HG02885 (cell line): ENCODE measurements around the gene EGFR.
"Not testable (repeated sequence)": the region's sequence is repeated elsewhere in the genome, so short reads cannot be mapped to it uniquely, and the experiment has no call there.

Source experiments
- ATAC-seq: cut with Tn5 transposase; IDR thresholded peaks from one replicate; pipeline ENCODE4 v1.9.1; 2021; ENCODE audit warnings: mild to moderate bottlenecking; ENCODE audit not compliant: unreplicated experiment, poor library complexity

EGFR gene

GRCh38 chr7:55156919-55157763, 138.3 kb downstream of the EGFR start:
- ATAC-seq, result no peak

- no peak for ATAC-seq
Observed at GRCh38 chr7:55157764-55158105, 138.9 kb downstream of the EGFR start.

GRCh38 chr7:55158541-55159382, 139.9 kb downstream of the EGFR start:
- ATAC-seq, result no peak

GRCh38 chr7:55160539-55160938, 141.7 kb downstream of the EGFR start:
- ATAC-seq, result no peak

- no peak for ATAC-seq
Observed at GRCh38 chr7:55161154-55161687, 142.4 kb downstream of the EGFR start.

- ATAC-seq, result no peak
Observed at GRCh38 chr7:55162476-55162875, 143.7 kb downstream of the EGFR start.

- no peak for ATAC-seq
Observed at GRCh38 chr7:55163733-55164132, 144.9 kb downstream of the EGFR start.

GRCh38 chr7:55164527-55164926, 145.7 kb downstream of the EGFR start:
- no peak for ATAC-seq

- ATAC-seq, result no peak
Observed at GRCh38 chr7:55165176-55165861, 146.5 kb downstream of the EGFR start.

GRCh38 chr7:55167296-55167695, 148.5 kb downstream of the EGFR start:
- not testable (repeated sequence) for ATAC-seq

GRCh38 chr7:55170335-55171069, 151.7 kb downstream of the EGFR start:
- no peak for ATAC-seq

- no peak for ATAC-seq
Observed at GRCh38 chr7:55171157-55171556, 152.3 kb downstream of the EGFR start.

- no peak for ATAC-seq
Observed at GRCh38 chr7:55172161-55172560, 153.3 kb downstream of the EGFR start.

GRCh38 chr7:55172881-55173609, 154.2 kb downstream of the EGFR start:
- no peak for ATAC-seq

GRCh38 chr7:55173671-55174070, 154.9 kb downstream of the EGFR start:
- ATAC-seq, result no peak

- ATAC-seq, result no peak
Observed at GRCh38 chr7:55174456-55174855, 155.6 kb downstream of the EGFR start.

- no peak for ATAC-seq
Observed at GRCh38 chr7:55174856-55175255, 156.0 kb downstream of the EGFR start.

- no peak for ATAC-seq
Observed at GRCh38 chr7:55177068-55177530, 158.3 kb downstream of the EGFR start.

GRCh38 chr7:55177589-55178261, 158.9 kb downstream of the EGFR start:
- ATAC-seq, result no peak
